ENCODE data around the gene CAPN12. TPM values are rescaled to one million over a fixed set of nuclear protein-coding genes. Genes with fewer than 3 reads are reported as not detected.
"Not testable (repeated sequence)": the region's sequence is repeated elsewhere in the genome, so short reads cannot be mapped to it uniquely, and the experiment has no call there.

The CAPN12 gene
- total and polyA plus RNA-seq, 2 of the 4 experiments (the other 2 are of a cell fraction): 0.18 to 0.97 TPM

GRCh38 chr19:38754196-38754595 lies 9.9 kb upstream of the CAPN12 start:
- in situ Hi-C loops (cut with MboI; ENCODE audit: low sequenced_read_pairs): not testable (repeated sequence)

GRCh38 chr19:38753783-38754182 lies 9.5 kb upstream of the CAPN12 start:
- CTCF ChIA-PET; H3K4me1 ChIP-seq (ENCODE audit: control insufficient read depth, insufficient read depth, low read length); H4K91ac ChIP-seq (ENCODE audit: insufficient read depth, low read depth, low read length); H3K9me3 ChIP-seq (ENCODE audit: control insufficient read depth, insufficient read depth, low read length); H3K27me3 ChIP-seq (ENCODE audit: control insufficient read depth, insufficient read depth, low read length); H3K9me1 ChIP-seq (ENCODE audit: insufficient read depth, low read length); H3K36me3 ChIP-seq (ENCODE audit: control insufficient read depth, insufficient read depth, low read length); H4K8ac ChIP-seq (ENCODE audit: low read depth in 2 of 2, low read length in 2 of 2); DNase-seq; H2BK120ac ChIP-seq (ENCODE audit: low read depth, low read length); H3K79me1 ChIP-seq (ENCODE audit: low read depth in 1 of 2, low read length in 2 of 2); H3K14ac ChIP-seq (replicated peaks; ENCODE audit: low read depth, low read length); H2BK5ac ChIP-seq (ENCODE audit: low read depth, low read length, poor library complexity, severe bottlenecking); in situ Hi-C loops (cut with MboI; ENCODE audit: low sequenced_read_pairs); H3K27ac ChIP-seq (ENCODE audit: insufficient read depth, low read length); H4K20me1 ChIP-seq (ENCODE audit: insufficient read depth, low read length); BruUV-seq (replicated peaks); H3K9ac ChIP-seq (ENCODE audit: low read depth, low read length); H4K5ac ChIP-seq (ENCODE audit: low read depth, low read length); dilution Hi-C loops (cut with HindIII; ENCODE audit: low sequenced_read_pairs, unreplicated experiment); H3K4me3 ChIP-seq (ENCODE audit: insufficient read depth, low read depth, low read length); H2AFZ ChIP-seq (replicated peaks; ENCODE audit: low read length, poor library complexity); H2BK20ac ChIP-seq (ENCODE audit: low read depth, low read length); H3K56ac ChIP-seq (ENCODE audit: extremely low read depth, insufficient read depth, low read length); H2AK5ac ChIP-seq (ENCODE audit: low read depth, low read length); H3K4ac ChIP-seq (ENCODE audit: low read depth, low read length); H3K4me2 ChIP-seq (ENCODE audit: low read depth, low read length); POLR2A ChIA-PET (ENCODE audit: unreplicated experiment); H2BK15ac ChIP-seq (ENCODE audit: low read depth, low read length); ATAC-seq (ENCODE audit: low read depth); H3K23ac ChIP-seq (ENCODE audit: low read depth, low read length); intact Hi-C loops (cut with micrococcal nuclease); H2AK9ac ChIP-seq (replicated peaks; ENCODE audit: low read depth, low read length, poor library complexity); H3K18ac ChIP-seq (ENCODE audit: low read depth, low read length): not testable (repeated sequence)
- no CpG with 5 or more reads among the region's 3 CpGs for WGBS, 2 experiments (ENCODE audit: extremely low coverage in 2 of 2, insufficient read length in 1 of 2)

More at GRCh38 chr19:38754196-38754595, 9.9 kb upstream of the CAPN12 start:
- H4K20me1 ChIP-seq (ENCODE audit: insufficient read depth, low read length); intact Hi-C loops (cut with micrococcal nuclease); H2AFZ ChIP-seq (replicated peaks; ENCODE audit: low read length, poor library complexity); H4K5ac ChIP-seq (ENCODE audit: low read depth, low read length); H2AK9ac ChIP-seq (replicated peaks; ENCODE audit: low read depth, low read length, poor library complexity); H3K9me1 ChIP-seq (ENCODE audit: insufficient read depth, low read length); H3K4me2 ChIP-seq (ENCODE audit: low read depth, low read length); H2BK120ac ChIP-seq (ENCODE audit: low read depth, low read length); H3K4me3 ChIP-seq (ENCODE audit: insufficient read depth, low read depth, low read length); H3K14ac ChIP-seq (replicated peaks; ENCODE audit: low read depth, low read length); H4K8ac ChIP-seq (ENCODE audit: low read depth in 2 of 2, low read length in 2 of 2); H3K4ac ChIP-seq (ENCODE audit: low read depth, low read length); dilution Hi-C loops (cut with HindIII; ENCODE audit: low sequenced_read_pairs, unreplicated experiment); ATAC-seq (ENCODE audit: low read depth); H2BK20ac ChIP-seq (ENCODE audit: low read depth, low read length); POLR2A ChIA-PET (ENCODE audit: unreplicated experiment); H3K9ac ChIP-seq (ENCODE audit: low read depth, low read length); CTCF ChIA-PET; BruUV-seq (replicated peaks); DNase-seq; H2AK5ac ChIP-seq (ENCODE audit: low read depth, low read length); H3K36me3 ChIP-seq (ENCODE audit: control insufficient read depth, insufficient read depth, low read length); H3K27me3 ChIP-seq (ENCODE audit: control insufficient read depth, insufficient read depth, low read length); H3K23ac ChIP-seq (ENCODE audit: low read depth, low read length); H3K27ac ChIP-seq (ENCODE audit: insufficient read depth, low read length); H3K56ac ChIP-seq (ENCODE audit: extremely low read depth, insufficient read depth, low read length); H3K9me3 ChIP-seq (ENCODE audit: control insufficient read depth, insufficient read depth, low read length); H3K4me1 ChIP-seq (ENCODE audit: control insufficient read depth, insufficient read depth, low read length); H4K91ac ChIP-seq (ENCODE audit: insufficient read depth, low read depth, low read length); H3K18ac ChIP-seq (ENCODE audit: low read depth, low read length); H2BK5ac ChIP-seq (ENCODE audit: low read depth, low read length, poor library complexity, severe bottlenecking); H3K79me1 ChIP-seq (ENCODE audit: low read depth in 1 of 2, low read length in 2 of 2); H2BK15ac ChIP-seq (ENCODE audit: low read depth, low read length): not testable (repeated sequence)
- WGBS, 2 experiments (ENCODE audit: extremely low coverage in 2 of 2, insufficient read length in 1 of 2): no CpG with 5 or more reads among the region's 2 CpGs

Measured in IMR-90 (cell line).